PC-3 (cell line): Measurements from ENCODE around the gene LIMS4. TPM values are rescaled to one million over a fixed set of nuclear protein-coding genes. Genes with fewer than 3 reads are reported as not detected.
A peak's percentile ranks its signal among the peaks of the same experiment; 100 is the strongest.
"Not testable (repeated sequence)": the region's sequence is repeated elsewhere in the genome, so short reads cannot be mapped to it uniquely, and the experiment has no call there.

ENCODE experiments used
- ATAC-seq: fragments of 200-7000 bp; cut with Tn5 transposase; 2 replicates; pipeline ENCODE4 v1.9.1; 2020; ENCODE audit warnings: mild to moderate bottlenecking, moderate library complexity
- BruUV-seq: library from RNA; stranded (reverse); fragments of 400-500 nt; replicated peaks from 2 replicates; lab custom pipeline; 2021; lab: Mats Ljungman, UMichigan
- CTCF ChIA-PET: fragments of 300-600 bp; sonication (Branson Sonifier 250); formaldehyde crosslinking; loops from one replicate; lab custom pipeline; 2022; ENCODE audit warnings: antibody characterized with exemption; lab: Charles Lee
- POLR2A ChIA-PET: fragments of 300-600 bp; sonication (Branson Sonifier 250); formaldehyde crosslinking; loops from one replicate; lab custom pipeline; 2022; ENCODE audit warnings: antibody characterized with exemption; ENCODE audit not compliant: unreplicated experiment; lab: Charles Lee
- DNase-seq: peaks from one replicate; pipeline ENCODE4 v3.0.0-alpha.2; 2015
- H2AFZ ChIP-seq: fragments of 300-600 bp; sonication (generic); 2 replicates; pipeline ENCODE4 v1.6.0; 2016; ENCODE audit warnings: antibody characterized with exemption, low read length
- H3F3A ChIP-seq: fragments of 300-600 bp; sonication (generic); one replicate; pipeline ENCODE4 v1.6.0; 2017; ENCODE audit warnings: antibody characterized with exemption, low read length, control low read depth, mild to moderate bottlenecking; ENCODE audit not compliant: unreplicated experiment
- H3K27ac ChIP-seq: fragments of 300-600 bp; sonication (generic); 2 replicates; pipeline ENCODE4 v1.5.1; 2016; ENCODE audit warnings: mild to moderate bottlenecking, low read length
- H3K27me3 ChIP-seq: fragments of 300-600 bp; sonication (generic); 2 replicates; pipeline ENCODE4 v1.6.1; 2016; ENCODE audit warnings: low read length, mixed read lengths
- H3K36me3 ChIP-seq: fragments of 300-600 bp; sonication (generic); 2 replicates; pipeline ENCODE4 v1.6.1; 2016; ENCODE audit warnings: low read depth, mixed run types, low read length, mixed read lengths
- H3K4me1 ChIP-seq: fragments of 300-600 bp; sonication (generic); 2 replicates; pipeline ENCODE4 v1.5.1; 2016; ENCODE audit warnings: low read length; ENCODE audit not compliant: insufficient read depth
- H3K4me2 ChIP-seq: fragments of 300-600 bp; sonication (generic); 2 replicates; pipeline ENCODE4 v1.6.0; 2016; ENCODE audit warnings: low read length
- H3K4me3 ChIP-seq: fragments of 300-600 bp; sonication (generic); 2 replicates; pipeline ENCODE4 v1.5.1; 2016; ENCODE audit warnings: mild to moderate bottlenecking, low read length, mixed read lengths
- H3K79me2 ChIP-seq: fragments of 300-600 bp; sonication (generic); 2 replicates; pipeline ENCODE4 v1.6.1; 2017; ENCODE audit warnings: low read length, mixed read lengths
- H3K9ac ChIP-seq: fragments of 300-600 bp; sonication (generic); 2 replicates; pipeline ENCODE4 v1.6.0; 2016; ENCODE audit warnings: mild to moderate bottlenecking, low read length
- H3K9me2 ChIP-seq: fragments of 300-600 bp; sonication (generic); replicated peaks from 2 replicates; pipeline ENCODE4 v1.6.1; 2016; ENCODE audit warnings: mixed run types, low read length, mixed read lengths
- H3K9me3 ChIP-seq: fragments of 300-600 bp; sonication (generic); 2 replicates; pipeline ENCODE4 v1.6.1; 2016; ENCODE audit warnings: low read length, mixed read lengths
- H4K20me1 ChIP-seq: fragments of 300-600 bp; sonication (generic); 2 replicates; pipeline ENCODE4 v1.6.1; 2016; ENCODE audit warnings: low read length, mixed read lengths
- intact Hi-C: fragments of 100-400 bp; cut with micrococcal nuclease; formaldehyde crosslinking; loops from 2 replicates; pipeline ENCODE4 v1.9.0; 2023
- total RNA-seq: library from RNA; depleted of rRNA; stranded (reverse); fragments of >200 nt; gene quantifications from 2 replicates; pipeline ENCODE4 v1.2.3, GENCODE V29; 2014

The LIMS4 gene
- total RNA-seq, 1 experiment from 2014 or later: 0.33 TPM

DNA sequence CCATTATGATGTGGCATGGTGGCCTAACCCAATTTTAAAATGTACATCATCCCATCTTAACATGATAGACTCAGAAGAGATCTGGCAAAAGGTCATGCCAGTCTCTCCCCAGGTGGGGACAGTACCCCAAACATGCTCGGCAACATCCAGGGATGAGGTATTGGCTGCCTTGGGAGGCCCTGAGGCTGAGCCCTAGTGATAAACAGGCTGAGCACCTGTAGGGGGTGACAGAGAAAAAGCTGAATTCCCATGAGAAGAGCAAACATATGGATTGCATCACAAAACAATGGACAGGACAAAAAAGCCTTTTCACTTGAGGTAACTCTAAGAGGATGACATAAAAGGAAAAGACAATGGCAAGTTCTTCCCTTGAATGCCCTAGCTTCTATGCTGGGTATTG, 65.5 kb downstream of the LIMS4 start:
- ATAC-seq, H3K9me2 ChIP-seq, H3K9me3 ChIP-seq, H3K9ac ChIP-seq, H3K4me3 ChIP-seq, H3K79me2 ChIP-seq, BruUV-seq, CTCF ChIA-PET, H2AFZ ChIP-seq, H3K27me3 ChIP-seq, DNase-seq, intact Hi-C loops, H3K4me1 ChIP-seq, H4K20me1 ChIP-seq, H3K4me2 ChIP-seq, H3F3A ChIP-seq, H3K36me3 ChIP-seq, H3K27ac ChIP-seq, POLR2A ChIA-PET: not testable (repeated sequence)

DNA sequence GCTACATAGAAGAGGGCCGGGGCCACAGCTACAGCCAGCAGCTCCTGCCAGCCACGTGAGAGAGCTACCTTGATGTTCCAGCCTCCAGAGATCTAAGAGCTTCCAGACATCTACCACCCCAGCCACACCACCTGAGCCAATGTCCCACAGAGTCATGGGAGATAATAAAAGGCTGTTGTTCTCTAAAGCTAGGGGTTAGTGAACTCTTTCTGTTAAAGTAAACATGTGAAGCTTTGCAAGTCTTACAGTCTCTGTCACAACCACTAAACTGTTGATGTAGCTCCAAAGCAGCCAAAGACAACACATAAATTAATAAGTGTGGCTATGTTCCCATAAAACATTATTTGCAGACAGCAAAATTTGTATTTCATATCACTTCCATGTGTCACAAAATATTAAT, 67.6 kb downstream of the LIMS4 start:
- BruUV-seq, H3K79me2 ChIP-seq, H3K4me1 ChIP-seq, H3K27ac ChIP-seq, H2AFZ ChIP-seq, H3K9ac ChIP-seq, POLR2A ChIA-PET, H3K27me3 ChIP-seq, H3K4me3 ChIP-seq, H3F3A ChIP-seq, intact Hi-C loops, H3K4me2 ChIP-seq, H3K36me3 ChIP-seq, H4K20me1 ChIP-seq, DNase-seq, H3K9me3 ChIP-seq, CTCF ChIA-PET, H3K9me2 ChIP-seq: not testable (repeated sequence)
- peak; percentile 25; the same call in 1 of the 2 replicates for ATAC-seq

- H4K20me1 ChIP-seq, H3F3A ChIP-seq, H3K9me3 ChIP-seq, POLR2A ChIA-PET, H3K9me2 ChIP-seq, ATAC-seq, H3K4me2 ChIP-seq, H3K27me3 ChIP-seq, H3K36me3 ChIP-seq, BruUV-seq, H3K9ac ChIP-seq, H3K79me2 ChIP-seq, H3K4me1 ChIP-seq, H3K27ac ChIP-seq, H2AFZ ChIP-seq, intact Hi-C loops, CTCF ChIA-PET, H3K4me3 ChIP-seq, DNase-seq: not testable (repeated sequence)
Observed at GRCh38 chr2:110404246-110404645, 68.4 kb downstream of the LIMS4 start.

GRCh38 chr2:110401001-110401618, 71.5 kb downstream of the LIMS4 start:
- H3F3A ChIP-seq, H3K4me1 ChIP-seq, DNase-seq, H3K27ac ChIP-seq, CTCF ChIA-PET, BruUV-seq, H3K9ac ChIP-seq, H4K20me1 ChIP-seq, H3K4me2 ChIP-seq, H3K79me2 ChIP-seq, H3K4me3 ChIP-seq, H3K27me3 ChIP-seq, POLR2A ChIA-PET, H3K9me2 ChIP-seq, H2AFZ ChIP-seq, H3K36me3 ChIP-seq, intact Hi-C loops, H3K9me3 ChIP-seq: not testable (repeated sequence)
- peak; percentile 97 for ATAC-seq

DNA sequence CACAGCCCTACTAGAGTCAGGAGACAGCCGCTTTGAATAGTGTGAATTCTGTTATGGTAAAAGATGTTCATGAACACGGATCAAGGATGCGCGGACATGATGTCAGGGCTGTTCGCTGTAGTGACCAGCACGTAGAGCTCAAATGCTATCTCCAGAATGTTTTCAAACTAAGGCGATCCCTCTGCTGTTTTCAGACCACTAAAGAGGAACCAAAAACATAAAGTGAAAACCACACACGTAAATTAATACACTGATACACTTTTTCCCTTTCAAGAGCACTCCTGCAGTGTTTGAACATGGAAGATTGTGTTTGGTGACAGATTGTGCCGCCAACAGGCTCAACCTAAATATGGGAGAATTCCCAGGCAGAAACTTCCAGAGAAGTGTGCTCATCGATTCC, 73.2 kb downstream of the LIMS4 start:
- DNase-seq, H2AFZ ChIP-seq, H3K27me3 ChIP-seq, H3K4me1 ChIP-seq, H3K9ac ChIP-seq, H3K9me2 ChIP-seq, H3K4me3 ChIP-seq, intact Hi-C loops, POLR2A ChIA-PET, H3K4me2 ChIP-seq, BruUV-seq, H4K20me1 ChIP-seq, H3K79me2 ChIP-seq, H3K27ac ChIP-seq, H3K36me3 ChIP-seq, CTCF ChIA-PET, ATAC-seq, H3K9me3 ChIP-seq, H3F3A ChIP-seq: not testable (repeated sequence)

DNA sequence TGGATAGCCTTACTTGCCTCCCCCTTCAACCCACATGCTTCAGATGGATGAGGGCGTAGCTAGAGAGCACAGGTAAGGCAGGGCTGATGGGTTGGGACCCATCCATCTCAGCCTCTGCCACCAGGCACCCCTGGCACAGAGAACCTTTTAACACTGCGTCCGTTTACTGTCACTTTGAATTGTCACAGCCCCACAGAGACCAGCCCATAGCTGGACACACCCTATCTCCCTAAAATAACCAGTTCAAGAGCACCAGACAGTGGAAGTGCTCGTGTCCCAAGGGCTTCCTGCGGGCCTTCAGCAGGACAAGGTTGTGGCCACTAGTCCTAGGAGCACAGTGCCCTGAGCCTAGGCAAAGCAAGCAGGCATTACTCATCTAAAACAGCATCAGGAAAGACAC, 76.6 kb downstream of the LIMS4 start:
- H3K9me2 ChIP-seq, H3K36me3 ChIP-seq, H2AFZ ChIP-seq, CTCF ChIA-PET, H3K4me3 ChIP-seq, H3K4me1 ChIP-seq, H3K9ac ChIP-seq, H3K79me2 ChIP-seq, H3K27ac ChIP-seq, BruUV-seq, H3F3A ChIP-seq, H3K9me3 ChIP-seq, POLR2A ChIA-PET, H4K20me1 ChIP-seq, intact Hi-C loops, DNase-seq, H3K4me2 ChIP-seq, H3K27me3 ChIP-seq, ATAC-seq: not testable (repeated sequence)
